Activated CD4-positive, alpha-beta T cell treated with anti-CD3 and anti-CD28 coated beads, Interleukin-2, amount 50 U/mL, for 24 hours (primary cell): Measurements from ENCODE around the gene SELENOP.
A peak's percentile ranks its signal among the peaks of the same experiment; 100 is the strongest.

Experiments
- DNase-seq, 2 donors: peaks; one replicate each; pipeline ENCODE4 v3.0.0-alpha.2; 2020; ENCODE audit warnings: low read depth in 1 of 2, low spot score in 1 of 2

The SELENOP gene

DNA sequence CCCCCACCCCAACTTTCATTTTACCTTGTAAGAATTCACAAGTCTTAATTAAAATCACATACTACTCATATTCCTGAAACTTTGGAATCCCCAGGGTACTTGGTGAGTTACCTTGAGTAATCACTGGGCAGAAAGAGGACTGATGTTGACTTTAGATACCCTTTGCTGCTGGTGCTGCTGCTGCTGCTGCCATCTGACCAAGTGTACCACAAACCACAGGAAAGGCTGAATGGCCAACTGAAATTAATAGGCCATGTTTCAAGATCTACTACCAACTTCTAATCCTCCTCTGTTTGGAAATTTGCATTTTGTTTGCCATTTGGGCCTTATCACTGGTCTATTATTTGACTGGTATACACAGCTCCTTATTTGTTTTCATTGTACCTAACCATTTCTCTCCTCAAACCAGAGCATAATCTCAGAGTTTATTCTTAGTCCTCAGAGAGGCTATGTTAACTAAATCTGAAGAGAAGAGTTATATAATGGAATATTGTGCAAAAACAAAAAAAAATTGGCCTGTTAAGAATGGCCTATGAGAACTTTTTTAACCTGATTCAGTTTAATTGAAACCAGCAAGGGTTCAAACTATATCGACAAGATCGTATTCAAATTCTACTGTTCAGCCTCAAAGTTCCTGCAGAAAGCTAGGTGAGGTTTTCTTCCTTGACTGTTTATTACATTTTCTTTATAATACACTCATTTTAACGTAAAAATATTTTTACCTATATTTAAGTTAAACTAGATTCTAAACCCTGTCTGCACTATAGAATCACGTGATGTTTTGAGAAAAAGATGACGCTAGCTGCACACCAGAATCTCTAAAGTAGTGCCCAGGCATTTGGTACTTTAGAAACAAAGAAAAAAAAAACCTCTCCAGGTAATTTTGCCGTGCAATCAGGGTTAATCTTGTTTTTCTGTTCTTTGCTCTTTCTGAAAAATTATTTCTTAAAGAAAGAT lies 13.1 kb downstream of the SELENOP start:
- no peak for DNase-seq

DNA sequence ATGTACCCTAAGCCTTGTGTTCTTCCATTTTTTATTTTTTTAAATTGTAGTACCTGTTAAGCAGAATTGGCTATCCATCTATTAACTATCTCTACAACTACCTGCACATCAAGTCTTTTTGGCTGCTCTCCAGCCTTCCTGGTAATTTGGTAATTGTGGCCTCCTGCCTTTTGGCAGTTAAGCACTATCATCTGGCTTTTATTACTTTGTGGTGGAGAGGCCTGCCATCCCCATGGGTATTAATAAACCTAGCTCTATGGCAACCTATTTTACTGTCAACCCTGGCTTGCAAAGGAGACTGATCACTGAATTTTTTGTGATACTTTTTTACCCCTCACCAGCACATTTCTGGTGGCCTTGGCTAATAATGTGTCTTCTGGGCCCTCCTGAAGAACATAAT lies 20.5 kb downstream of the SELENOP start:
- no peak for DNase-seq

DNA sequence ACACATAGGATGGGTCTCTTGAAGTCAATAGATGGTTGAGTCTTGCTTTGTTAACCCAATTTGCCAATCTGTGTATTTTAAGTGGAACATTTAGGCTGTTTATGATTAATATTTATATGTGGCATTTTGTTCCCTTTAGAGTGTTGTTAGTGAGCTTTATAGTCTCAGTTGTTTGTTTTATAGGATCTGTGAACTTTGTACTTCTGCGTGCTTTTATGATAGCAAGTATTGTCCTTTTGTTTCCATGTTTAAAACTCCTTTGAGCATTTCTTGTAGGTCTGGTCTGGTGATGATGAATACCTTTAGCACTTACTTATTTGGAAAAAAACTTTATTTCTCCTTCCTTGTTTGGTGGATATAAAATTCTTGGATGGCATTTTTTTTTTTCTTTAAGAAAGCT lies 23.8 kb downstream of the SELENOP start:
- DNase-seq: no peak

DNA sequence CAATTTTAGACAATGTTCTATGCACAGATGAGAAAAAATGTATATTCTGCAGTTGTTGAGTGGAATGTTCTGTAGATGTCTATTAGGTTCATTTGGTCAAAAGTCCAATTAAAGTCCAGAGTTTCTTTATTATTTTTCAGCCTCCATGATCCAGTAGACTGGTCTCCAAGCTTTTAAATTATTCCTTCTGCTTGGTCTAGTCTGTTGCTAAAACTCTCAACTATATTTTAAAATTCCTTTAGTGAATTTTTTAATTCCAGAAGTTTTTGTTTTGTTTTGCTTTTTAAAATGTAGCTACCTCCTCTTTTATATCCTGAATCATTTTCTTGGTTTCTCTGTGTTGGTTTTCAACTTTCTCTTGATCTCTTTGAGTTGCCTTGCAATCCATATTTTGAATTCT lies 24.6 kb downstream of the SELENOP start:
- DNase-seq: no peak

DNA sequence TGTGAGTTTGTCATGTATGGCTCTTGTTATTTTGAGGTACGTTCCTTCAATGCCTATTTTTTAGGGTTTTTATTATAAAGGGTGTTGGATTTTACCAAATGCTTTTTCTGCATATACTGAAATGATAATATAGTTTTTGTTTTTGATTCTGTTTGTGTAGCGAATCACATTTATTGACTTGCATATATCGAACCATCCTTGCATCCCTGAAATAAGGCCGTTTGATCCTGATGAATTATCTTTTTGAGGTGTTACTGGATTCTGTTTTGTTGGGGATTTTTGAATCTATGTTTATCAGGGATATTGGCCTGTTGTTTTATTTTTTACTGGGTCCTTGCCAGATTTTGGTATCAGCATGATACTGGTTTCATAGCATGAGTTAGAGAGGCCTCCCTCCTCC lies 25.9 kb downstream of the SELENOP start:
- DNase-seq: no peak

DNA sequence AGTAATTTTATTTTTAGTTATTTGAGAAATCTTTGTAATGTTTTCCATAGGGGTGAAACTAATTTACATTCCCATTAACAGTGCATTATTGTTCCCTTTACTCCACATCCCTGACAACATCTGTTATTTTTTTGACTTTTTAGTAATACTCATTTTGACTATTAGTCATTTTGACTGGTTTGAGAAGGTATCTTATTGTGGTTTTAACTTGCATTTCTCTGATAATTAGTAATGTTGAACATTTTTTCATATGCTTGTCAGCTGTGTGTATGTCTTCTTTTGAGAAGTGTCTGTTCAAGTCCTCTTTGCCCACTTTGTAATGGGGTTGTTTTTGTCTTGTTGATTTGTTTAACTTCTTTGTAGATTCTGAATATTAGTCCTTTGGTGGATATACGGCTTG lies 27.6 kb downstream of the SELENOP start:
- no peak for DNase-seq

DNA sequence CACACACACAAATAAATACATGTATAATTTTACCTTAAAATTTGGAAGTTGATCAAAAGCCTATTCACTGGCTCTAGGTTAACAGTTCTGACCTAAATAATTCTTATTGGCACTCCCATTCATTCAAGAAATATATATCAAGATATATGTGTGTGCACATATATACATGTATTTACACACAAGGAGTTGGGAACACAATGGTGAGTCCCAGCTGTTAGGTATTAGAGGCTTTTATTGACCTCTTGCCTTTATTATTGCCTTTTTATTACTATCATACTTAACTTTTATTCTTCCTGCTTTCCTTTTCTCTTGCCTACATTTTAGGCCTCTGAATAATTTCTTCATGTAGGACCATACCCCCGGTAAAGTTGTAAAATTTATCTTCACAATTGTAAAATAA lies 30.1 kb downstream of the SELENOP start:
- no peak for DNase-seq

DNA sequence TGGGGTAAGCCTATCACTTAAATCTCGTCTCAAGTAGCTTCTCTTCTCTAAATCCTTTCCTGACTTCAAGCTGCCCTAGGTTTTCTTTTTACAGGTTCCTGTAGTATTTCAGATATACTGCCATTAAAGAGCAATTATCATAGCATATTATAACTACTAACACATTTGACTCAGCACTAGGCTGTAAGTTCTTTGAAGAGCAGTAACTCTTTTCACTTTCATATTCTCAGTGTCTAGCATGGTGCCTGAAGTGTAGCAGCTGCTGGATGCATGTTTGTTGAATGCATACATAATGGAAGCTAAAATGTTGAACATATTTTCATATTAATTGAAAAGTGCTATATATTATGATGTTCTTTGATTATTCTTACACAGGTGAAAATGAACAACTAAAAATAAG lies 32.6 kb downstream of the SELENOP start:
- no peak for DNase-seq

DNA sequence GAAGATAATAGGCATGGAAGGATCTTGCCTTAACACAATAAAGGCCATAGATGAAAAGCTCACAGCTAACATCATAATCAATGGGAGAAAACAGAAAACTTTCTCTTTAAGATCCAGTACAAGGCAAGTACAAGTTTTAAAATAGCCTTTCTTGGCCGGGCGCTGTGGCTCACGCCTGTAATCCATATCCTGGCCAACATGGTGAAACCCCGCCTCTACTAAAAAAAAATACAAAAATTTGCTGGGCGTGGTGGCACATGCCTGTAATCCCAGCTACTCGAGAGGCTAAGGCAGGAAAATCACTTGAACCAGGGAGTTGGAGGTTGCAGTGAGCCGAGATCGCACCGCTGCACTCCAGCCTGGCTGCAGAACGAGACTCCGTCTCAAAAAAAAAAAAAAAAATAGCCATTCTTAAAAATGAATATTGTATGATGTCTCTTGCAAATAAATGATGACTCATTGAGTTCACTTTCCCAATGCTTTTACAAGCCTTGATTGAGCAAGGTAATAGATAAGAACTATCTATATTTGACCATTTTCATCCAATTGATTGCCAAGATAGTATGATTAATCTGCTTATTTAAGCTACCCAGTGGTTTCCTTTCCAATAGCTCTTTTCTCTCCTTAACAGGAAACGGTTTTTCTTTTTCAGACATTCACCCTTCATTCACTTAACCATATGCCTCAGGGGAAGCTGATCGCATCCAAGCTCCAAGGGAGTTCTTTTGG lies 39.3 kb downstream of the SELENOP start:
- no peak for DNase-seq

DNA sequence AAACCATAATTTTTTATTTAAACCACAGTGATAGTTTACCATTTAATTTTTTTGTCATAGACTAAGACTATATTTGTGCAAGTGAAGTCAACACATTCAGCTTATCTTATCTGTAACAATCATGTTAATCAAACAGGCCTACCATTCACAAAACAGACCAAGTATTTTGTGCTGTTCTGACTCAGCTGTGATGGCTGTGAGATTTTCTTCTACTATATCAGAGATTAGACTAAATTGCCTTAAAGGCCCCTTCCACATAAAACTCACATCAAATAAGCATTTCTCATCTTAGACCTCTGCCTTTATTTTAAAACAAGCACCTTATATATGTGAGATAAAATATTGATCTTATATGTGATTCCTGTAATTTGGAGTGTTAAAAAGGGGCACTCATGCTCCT lies 41.7 kb downstream of the SELENOP start:
- no peak for DNase-seq

DNA sequence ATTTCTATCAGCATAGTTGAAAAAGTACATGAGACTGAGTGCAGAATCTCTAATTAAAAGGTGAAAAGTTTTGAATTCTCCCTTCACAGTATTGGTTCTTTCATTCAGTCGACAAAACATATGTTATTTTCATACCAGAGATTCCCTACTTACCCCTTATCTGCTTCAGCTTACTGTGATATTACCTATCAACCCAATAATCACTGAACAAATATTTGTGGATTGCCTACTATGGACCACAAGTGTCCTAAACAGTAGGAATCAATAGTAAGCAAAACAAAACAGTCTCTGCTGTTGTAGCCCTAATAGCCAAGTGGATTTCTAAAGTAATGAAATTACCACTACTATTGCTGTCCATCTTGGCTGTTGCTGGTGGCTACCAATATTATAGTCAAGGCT lies 43.6 kb downstream of the SELENOP start:
- no peak for DNase-seq

DNA sequence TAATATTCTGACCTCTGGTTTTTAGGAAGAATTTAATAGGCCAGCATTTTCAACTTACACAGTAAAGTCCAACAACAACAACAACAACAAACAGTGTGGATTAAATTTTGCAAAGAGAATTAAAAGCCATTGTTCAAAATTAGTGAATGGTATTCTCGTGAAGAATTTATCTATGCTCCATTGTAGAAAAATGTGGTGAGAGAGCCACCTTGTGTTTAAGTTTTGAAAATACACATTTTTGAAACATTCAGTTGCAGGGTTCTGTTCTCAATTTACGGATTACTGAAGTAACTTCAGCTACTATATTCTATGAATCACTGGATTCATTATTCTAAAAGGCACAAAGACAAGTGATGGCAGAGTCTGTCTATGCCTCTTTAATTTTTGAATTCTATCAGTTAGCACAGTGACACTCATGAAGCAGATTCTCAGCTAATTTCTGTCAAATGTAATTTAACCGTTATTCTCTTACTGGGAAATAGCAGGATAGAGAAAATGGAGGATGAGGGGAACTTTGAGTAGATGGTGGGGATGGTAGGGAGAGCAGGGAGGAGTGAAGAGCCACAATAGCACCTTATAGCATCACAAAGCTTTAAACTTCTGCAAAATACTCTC lies 44.1 kb downstream of the SELENOP start:
- no peak for DNase-seq

DNA sequence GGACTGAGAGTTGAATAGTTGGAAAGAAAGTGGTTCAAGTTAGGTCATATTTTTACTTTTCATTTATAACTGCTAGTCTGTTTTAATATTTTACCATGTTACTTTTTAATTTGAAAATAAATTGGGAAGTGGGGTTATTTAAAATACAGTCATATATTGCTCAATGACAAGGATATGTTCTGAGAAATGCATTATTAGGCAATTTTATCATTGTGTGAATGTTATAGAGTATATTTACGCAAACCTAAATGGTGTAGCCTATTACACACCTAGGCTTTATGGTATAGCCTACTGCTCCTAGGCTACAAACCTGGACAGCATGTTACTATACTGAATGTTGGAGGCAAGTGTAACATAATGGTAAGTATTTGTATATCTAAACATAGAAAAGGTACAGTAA lies 49.9 kb downstream of the SELENOP start:
- DNase-seq: no peak

DNA sequence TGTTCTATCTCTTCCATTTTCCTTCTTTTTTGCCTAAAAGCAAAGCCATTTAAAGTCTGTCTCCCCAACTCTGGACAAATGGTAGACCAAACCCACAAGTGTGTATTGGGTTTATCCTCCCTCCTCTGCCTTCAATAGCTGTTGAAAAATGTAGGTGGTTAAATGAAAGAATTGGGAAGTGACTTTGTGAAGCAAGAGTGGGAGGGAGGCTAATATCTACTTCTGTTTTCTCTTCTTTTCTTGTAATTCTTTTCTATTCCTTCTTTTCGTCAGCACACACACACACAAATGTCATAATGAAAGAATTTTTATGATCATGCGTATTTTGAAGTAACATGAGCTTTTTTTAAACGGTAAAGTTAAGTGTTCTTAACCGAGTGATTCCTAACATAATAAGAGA lies 51.3 kb downstream of the SELENOP start:
- DNase-seq: no peak

DNA sequence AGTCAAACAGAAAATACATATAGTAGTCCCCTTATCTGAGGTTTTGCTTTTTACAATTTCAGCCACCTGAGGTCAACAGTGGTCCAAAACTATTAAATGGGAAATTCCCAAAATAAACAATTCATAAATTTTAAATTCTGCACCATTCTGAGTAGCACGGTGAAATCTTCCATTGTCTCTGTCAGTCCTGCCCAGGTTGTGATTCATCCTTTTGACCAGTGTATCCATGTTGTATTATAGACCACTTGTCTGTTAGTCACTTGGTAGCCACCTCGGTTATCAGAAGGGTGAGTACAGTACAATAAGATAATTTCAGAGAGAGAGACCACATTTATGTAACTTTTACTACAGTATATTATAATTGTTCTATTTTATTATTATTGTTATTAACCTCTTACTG lies 52.2 kb downstream of the SELENOP start:
- no peak for DNase-seq

DNA sequence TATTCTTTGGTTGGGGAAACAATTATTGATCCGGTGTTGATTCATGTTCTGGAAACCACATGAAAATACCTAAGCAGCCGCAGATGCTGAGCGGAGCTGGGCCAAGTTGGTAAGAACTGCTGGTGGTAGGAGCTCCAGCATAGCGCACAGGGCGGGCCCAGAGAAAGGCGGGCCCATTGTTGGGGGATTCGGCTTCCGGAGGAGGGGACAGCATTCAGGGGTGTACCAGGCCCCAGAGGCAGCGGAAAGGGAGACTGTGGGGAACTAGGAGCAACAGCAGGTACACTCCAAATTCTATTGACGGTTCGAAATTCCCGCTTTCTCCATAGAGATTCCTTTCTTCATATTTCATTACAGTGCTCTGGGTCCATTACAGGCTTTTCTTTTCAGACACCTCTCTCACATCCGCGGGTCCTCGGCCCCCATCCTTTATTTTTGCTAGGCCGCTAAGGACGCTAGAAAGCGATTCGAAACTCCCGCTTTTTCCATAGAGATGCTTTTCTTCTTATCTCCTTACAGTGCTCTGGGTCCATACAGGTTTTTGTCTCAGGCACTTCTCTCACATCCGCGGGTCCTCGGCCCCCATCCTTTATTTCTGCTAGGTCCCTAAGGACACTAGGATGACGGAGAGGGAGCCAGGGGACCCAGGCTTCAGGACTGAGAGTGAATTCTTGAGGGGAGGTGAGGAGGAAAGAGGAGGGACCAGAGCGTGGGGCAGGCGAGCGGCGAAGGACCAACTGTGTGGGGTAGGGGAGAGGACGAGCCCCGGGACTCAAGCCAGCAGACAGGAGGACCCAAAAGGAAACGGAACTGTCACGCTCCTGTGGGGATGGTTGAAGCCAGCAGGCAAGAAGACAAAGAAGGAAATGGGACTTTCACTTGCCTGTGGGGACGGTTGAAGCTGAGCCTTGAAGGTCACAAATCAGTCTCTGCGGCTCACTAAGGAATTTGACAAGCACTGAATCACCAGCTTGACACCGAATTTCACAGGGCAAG lies 54.8 kb downstream of the SELENOP start, which contains the start of gene CCDC152:
Gene CCDC152 (plus strand): TSS at position 213 of the 996 bp plus-strand sequence. CDS start 2,304 bp downstream, outside the sequence.
- peak; percentile 26 to 49 for DNase-seq

DNA sequence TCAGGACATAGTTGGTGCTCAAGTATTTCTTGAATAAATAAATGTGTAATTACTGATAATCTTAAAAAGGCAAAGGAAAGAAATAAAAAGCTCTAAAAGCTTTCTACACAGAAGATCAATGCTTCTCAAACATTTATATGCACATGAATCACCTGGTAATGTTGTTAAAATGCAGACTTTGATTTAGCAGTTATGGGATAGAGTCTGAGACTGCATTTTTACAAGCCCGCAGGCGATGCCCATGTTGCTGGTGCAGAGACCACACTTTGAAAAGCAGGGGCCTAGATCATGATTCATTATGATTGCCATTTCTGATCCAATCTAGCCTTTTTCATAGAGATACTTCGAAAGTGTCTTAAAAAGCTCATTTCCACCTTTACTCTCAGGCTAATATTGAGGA lies 58.6 kb downstream of the SELENOP start:
- DNase-seq: no peak

DNA sequence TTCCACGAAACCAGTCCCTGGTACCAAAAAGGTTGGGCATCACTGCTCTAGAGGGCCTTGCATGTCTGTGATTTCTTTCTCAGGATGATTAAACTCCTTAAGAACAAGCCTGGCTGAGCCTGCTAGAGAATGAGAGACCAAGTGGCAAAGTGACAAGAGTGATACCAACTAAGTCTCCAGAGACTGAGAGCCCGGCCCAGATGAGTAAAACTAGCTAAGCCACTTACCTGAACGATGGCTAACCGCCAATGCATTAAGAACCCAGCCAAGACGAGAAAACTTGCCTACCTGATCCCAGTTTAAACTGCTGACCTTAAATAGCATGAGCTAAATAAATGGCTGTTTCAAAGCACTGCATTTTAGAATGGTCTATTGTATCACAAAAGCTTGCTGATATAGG lies 60.6 kb downstream of the SELENOP start:
- DNase-seq: no peak

DNA sequence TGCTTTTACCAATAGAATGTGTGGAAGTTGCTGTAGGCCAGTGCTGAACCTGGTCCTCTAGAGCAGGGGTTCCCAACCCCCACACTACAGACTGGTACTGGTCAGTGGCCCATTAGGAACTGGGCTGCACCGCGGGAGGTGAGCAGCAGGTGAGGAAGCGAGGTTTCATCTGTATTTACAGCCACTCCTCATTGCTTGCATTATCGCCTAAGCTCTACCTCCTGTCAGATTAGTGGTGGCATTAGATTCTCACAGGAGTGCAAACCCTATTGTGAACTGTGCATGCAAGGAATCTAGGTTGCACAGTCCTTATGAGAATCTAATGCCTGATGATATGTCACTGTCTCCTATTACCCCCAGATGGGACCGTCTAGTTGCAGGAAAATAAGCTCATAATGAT lies 61.2 kb downstream of the SELENOP start:
- DNase-seq: no peak
